SH-SY5Y (cell line): ENCODE data around the gene SCN5A.

Source experiments
- GATA2 ChIP-seq: IDR thresholded peaks from 2 replicates; pipeline ENCODE4 v1.6.1; 2011; ENCODE audit warnings: mild to moderate bottlenecking, low read depth, low read length
- GATA3 ChIP-seq: IDR thresholded peaks from 2 replicates; pipeline ENCODE4 v1.6.1; 2011; ENCODE audit warnings: low read depth, mild to moderate bottlenecking, low read length, moderate library complexity

The SCN5A gene

GRCh38 chr3:38653685-38654537, 4.4 kb upstream of the SCN5A start:
- TF ChIP-seq GATA2 (peak; percentile 76), GATA3 (no peak)

GRCh38 chr3:38652934-38653333, 3.4 kb upstream of the SCN5A start:
- no peak for TF ChIP-seq GATA3
- TF ChIP-seq GATA2, result no peak

GRCh38 chr3:38651153-38651789, 1.8 kb upstream of the SCN5A start:
- TF ChIP-seq GATA3 (no peak), GATA2 (no peak)

- TF ChIP-seq GATA3, result no peak
- no peak for TF ChIP-seq GATA2
Observed at GRCh38 chr3:38650248-38650951, 913 bp upstream of the SCN5A start.

GRCh38 chr3:38648659-38649499, 608 bp downstream of the SCN5A start:
- TF ChIP-seq GATA3 (no peak), GATA2 (no peak)

GRCh38 chr3:38648024-38648658, 1.3 kb downstream of the SCN5A start:
- TF ChIP-seq GATA2 (no peak), GATA3 (no peak)

- no peak for TF ChIP-seq GATA2
- no peak for TF ChIP-seq GATA3
Observed at GRCh38 chr3:38647217-38647970, 2.1 kb downstream of the SCN5A start.

- TF ChIP-seq GATA3 (no peak), GATA2 (no peak)
Observed at GRCh38 chr3:38646630-38647029, 2.9 kb downstream of the SCN5A start.

GRCh38 chr3:38646062-38646461, 3.4 kb downstream of the SCN5A start:
- no peak for TF ChIP-seq GATA3
- TF ChIP-seq GATA2, result no peak

- no peak for TF ChIP-seq GATA3
- TF ChIP-seq GATA2, result no peak
Observed at GRCh38 chr3:38645601-38646000, 3.9 kb downstream of the SCN5A start.

GRCh38 chr3:38645076-38645475, 4.4 kb downstream of the SCN5A start:
- TF ChIP-seq GATA2, result no peak
- no peak for TF ChIP-seq GATA3

- TF ChIP-seq GATA2, result no peak
- TF ChIP-seq GATA3, result no peak
Observed at GRCh38 chr3:38644662-38645053, 4.8 kb downstream of the SCN5A start.
